Limb (tissue), 2 donors: ENCODE measurements around the gene NAV2.
"Not testable (repeated sequence)": the region's sequence is repeated elsewhere in the genome, so short reads cannot be mapped to it uniquely, and the experiment has no call there.

Experiments used
- DNase-seq, 2 donors: peaks; one replicate each; pipeline ENCODE4 v3.0.0-alpha.2; 2016; ENCODE audit errors: extremely low spot score in 2 of 2

NAV2 gene

DNA sequence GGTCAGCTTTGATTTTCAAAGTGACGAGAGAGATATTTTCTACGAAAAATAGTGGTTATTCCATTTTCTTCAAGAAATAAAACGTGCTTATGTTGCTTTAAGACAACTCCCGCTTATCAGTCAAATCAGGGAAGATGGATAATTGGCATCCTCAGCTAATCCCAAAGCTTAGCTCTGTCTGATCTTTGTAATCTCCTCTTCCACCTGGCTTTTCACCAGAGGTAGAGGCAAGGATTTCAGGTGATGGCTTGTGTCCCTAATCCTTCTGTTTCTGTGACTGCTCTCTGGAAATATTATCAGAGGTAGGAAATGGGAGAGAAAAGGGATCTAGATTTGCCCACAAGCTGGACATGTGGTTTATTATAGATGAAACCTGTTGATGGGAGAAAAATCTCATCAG lies 368.7 kb downstream of the NAV2 start:
- DNase-seq = no peak

DNA sequence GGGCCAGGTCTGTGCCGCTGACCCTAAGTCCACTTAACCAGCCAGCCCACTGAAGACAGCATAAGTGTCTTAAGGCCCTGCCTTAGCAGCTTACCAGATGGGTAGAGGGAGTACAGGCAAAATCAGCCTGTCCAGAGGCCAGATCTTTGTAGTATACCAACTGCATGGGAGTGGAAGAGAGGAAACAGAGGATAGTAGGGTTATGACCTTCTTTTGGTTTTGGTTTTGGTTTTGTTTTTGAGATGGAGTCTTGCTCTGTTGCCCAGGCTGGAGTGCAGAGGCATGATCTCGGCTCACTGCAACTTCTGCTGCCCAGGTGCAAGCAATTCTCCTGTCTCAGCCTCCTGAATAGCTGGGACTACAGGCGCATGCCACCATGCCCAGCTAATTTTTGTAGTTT lies 371.2 kb downstream of the NAV2 start:
- DNase-seq = not testable (repeated sequence)

DNA sequence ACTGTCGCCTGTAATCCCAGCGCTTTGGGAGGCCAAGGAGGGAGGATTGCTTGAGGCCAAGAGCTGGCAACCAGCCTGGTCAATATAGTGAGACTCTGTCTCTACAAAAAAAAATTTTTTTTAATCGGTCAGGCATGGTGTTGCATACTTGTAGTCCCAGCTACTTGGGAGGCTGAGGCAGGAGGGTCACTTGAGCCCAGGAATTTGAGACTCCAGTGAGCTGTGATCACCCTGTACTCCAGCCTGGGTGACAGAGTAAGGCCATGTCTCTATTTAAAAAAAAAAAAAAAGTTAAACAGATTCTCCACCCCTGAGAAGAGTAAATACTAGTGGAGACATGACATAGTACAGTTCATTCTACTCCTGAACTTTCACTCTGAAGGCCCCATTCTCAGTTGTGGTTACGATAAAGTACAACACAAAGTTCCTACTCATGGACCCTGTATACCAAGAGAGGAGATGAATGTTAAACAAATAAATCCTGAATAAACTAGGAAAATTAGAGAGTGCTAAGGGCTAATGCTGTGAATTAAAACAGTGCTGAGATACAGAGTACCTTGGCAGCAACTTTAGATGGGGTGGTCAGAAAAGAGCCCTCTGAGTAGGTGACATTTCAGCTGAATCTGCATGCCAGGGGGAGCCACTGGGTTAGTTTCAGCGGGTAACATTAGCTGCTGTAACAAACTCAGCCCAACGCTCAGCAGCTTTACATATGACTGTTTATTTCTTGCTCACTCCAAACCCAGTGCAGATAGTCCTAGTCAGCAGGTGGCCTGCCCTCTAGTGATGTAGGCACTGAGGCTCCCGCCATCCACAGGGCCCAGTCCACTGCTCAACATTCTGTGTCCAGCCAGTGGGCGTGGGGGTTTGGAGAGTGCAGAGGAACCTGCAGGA lies 372.5 kb downstream of the NAV2 start:
- no peak for DNase-seq

DNA sequence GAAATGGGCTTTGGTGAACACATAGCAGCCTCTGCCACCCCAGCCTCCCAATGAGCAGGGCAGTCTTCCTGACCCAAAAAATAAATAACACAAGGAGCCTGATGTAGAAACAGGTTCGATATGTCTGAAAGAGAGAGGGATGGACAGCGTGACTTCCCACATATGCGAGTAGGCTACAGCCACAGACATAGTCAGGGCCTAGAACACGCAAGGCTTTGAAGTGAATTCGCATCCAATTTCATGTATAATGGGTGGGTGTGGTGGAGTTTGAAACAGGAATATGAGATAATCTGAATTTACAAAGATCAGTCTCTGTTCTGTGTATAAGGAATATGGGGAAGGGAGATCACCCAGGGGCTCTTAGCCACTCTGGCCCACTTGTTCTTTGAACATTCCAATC lies 373.3 kb downstream of the NAV2 start:
- no peak for DNase-seq

DNA sequence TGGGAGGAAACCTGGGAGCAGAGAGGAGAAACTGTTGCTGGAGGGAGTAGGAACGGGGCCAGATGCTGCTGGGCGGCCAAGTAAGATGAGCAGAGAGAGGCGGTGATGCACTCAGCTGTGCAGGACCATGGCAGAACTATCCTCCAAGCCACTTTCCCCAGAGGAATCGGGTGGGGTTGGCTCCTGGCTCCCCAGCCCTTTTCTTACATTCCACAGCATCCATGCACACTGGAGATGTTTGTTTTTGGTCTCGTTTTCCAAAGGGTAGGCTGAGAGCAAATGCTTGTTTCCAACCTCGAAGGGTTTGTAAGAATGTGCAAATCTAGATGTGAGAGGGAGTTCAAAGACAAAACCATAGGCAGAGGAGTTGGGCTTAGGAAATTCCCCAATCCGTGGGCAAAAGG lies 374.5 kb downstream of the NAV2 start:
- no peak for DNase-seq

DNA sequence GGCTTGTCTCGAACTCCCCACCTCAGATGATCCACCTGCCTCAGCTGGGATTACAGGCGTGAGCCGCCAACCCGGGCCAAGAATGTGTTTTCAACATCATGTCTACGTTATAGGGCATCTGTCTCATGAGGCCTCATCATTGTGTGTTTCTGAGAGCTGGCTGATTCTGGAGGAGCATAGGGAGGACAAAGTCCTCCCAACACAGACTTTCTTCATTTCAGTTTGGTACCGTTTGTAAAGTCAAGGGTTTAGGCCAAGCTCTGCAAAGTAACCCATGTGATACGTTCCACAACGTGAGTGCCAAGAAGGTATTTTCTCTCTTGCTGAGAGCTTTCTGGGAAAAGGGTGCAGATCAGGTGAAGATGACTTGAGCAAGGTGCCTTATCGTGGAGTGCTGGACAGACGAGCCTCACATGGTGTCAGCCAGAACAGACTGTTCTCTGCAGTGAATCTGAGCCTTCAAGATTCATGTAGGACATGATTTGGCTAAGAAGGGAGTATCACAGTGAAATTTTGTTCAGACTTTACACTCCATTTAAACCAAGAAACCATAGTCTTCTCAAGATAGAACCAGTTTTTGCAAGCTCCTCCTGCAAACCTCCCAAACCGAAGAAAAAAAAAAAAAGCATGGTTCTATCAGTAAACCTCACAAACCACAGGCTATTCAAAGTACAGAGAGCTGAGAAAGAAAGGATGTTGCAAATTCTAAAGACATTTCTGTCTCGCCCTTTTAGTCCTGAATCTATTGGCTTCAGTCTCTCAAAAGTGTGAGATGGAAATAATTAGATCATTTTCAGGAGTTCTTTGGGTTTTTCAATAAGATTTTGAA lies 376.0 kb downstream of the NAV2 start:
- DNase-seq = no peak

DNA sequence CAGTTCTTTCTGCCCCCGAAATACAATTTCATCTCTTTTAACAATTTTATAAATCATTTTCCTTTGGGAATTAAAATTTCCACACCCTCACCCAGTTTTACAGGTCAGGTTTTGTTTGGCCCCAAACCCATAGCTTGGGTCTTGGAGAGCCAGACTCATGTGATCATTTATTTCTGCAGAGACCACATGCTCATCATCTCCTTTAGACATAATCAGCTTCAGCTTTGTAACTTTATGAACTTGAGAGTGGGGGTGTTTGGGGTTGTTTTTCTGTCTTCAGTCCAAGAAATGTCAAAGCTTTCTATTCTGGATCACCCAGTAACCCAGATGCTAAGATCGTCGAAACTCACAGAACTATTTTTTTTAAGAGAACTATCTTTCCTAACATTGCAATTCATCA lies 376.7 kb downstream of the NAV2 start:
- DNase-seq = no peak

DNA sequence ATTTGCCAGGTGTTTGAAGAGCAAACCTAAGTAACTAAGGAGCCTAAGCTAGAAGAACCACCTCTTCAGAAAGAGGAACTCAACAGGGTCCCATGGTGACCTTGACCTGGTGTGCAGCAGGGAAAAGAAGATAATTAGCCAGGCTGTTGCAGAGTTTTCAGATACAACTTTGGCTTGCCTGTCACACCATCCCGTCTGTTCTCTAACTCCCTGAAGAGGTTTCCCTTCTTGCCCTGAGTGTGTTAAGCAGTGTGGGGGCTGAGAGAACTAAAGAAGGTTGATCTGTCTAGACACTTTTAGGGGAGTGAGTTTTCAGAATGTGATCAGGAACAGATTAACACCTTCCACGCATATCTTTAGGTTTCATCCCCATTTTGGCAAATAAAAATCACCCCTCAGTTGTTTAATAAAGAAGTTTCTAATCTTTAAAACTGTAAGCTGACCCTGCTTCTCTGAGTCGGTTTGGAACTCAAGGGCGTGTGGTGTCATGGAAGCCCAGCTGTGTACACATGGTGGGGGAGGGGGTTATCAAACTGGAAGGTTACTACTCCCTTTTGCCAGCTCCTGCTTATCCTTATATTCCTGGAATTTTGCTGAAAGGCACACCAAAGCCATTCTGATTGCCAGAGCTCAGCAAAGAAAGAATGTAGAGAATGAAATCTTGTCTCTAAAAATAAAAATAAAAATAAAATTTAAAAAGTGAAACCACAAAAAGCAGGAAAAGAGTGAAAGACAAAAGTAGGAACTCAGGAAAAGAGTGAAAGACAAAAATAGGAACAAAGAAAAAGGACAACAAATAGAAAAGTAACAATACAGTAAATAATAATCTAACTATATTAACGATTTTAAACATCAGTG lies 377.4 kb downstream of the NAV2 start:
- DNase-seq = no peak

DNA sequence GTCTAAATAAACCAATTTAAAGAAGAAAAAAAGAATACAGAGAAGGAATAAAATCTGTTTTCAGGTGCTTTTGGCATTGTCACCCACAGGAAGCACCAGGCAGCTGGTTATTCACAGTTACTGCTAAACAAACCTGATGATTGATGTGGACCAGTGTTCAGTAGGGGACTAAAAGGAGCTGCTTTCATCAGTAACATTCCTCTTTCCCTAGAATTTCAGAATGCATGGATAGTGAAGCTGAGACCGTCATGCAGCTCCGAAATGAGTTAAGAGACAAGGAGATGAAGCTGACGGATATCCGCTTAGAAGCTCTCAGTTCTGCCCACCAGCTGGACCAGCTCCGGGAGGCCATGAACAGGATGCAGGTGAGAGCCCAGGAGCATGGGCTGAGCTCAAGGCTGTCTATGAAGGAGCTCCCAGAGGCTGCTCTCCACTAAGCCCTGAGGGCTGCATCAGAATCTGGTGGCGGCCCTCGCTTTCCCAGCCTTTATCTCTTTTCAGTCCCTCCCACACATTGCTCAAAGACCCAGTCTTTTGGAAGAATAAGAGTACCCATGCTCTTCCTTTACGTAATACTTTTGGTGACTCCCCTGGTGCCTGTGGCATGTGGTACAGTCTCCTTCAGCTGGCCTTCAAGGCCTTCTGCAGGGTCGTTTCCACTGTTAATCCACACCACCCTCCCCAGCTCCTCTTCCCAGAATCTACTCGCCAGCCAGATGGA lies 378.2 kb downstream of the NAV2 start:
- DNase-seq = no peak

DNA sequence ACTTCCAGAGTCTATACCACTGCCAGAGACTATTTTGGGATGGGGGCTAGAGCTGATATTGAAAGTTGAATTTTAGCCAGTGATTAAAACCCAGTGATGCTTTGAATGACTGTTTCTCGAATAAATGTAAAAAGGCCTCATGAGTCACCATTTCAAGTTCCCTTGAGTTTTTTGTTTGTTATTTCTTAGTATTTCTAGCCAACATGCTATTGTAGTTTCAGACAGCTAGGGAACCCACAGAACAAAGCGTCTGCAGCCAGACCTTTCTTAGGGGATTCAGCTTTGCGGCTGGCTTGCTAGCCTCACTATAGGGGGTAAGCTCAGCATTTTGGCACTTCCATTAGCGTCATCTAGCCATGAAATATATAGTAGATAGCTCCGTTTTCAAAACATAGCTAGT lies 381.1 kb downstream of the NAV2 start:
- no peak for DNase-seq

DNA sequence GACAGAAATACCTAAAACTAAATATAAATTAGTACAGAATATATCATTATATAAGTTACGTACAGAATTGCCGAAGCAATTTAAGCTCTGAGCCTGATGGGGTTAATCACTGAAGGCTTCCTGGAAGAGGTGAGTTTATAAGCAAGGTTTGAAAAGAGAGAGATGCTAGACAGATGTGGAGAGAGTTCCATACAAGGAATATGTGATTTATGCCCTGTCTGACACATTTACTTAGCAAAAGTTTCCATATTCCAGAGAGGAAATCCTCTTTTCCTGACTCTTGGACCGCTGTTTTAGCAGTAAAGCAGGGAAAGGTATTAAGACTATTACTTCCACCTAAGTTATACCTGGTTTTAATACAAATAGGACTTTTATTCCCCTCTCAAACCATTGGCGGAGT lies 382.6 kb downstream of the NAV2 start:
- DNase-seq = no peak

DNA sequence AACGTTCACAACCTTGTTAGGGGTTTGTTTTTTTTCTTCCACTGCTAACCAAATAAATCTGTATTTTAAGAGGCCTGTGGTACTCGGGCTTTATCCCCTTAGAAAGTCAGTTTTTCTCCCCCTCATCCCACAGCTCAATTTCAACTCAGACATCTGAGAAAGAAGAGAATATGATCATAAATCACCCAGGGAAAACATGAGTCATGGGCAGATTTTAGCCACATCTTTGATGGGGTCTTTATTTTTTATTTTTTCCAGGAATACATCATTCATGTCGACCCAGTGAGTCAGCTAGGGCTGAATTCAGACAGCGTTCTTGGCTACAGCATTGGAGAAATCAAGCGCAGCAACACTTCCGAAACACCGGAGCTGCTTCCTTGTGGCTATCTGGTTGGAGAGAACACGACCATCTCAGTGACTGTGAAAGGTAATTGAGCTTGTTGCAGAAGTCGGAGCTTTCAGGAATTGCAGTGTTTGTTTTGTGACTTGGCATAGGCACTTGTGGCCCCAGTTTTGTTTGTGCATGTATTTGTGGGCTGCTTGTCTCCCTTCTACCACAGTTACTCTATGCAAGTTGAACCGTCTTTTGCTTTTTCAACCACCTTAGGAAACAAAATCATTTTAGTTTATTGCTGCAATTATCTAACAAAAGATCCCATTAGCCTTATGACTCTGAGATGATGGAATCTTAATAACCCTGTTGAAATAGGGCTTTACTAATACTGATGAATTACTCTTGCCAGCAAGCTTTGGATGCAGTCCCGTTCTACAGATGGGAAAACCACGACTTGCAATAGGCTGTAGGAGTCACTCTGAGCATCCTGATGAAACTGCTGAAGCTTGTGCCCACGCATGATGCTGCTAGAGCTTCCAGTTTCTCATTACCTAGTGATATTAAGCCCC lies 384.9 kb downstream of the NAV2 start:
- DNase-seq = no peak

DNA sequence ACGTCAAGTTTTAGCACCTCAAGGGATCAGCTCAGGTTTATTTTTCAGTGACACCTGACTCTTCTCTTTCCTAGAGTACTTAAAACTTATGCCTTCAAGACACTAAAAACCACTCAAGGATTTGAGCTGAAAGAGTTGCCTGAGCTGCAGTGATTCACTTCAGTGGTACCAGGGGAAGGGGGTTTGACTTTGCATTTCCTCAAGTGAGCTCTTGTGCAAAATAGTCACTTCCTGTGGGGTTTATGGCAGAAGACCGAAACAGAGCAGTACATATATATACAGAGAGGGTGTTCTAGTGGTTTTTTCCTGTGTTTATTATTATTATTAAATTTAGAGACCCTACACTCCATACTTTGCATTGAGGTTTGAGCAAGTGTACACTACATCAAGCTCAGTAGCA lies 386.9 kb downstream of the NAV2 start:
- DNase-seq = no peak

DNA sequence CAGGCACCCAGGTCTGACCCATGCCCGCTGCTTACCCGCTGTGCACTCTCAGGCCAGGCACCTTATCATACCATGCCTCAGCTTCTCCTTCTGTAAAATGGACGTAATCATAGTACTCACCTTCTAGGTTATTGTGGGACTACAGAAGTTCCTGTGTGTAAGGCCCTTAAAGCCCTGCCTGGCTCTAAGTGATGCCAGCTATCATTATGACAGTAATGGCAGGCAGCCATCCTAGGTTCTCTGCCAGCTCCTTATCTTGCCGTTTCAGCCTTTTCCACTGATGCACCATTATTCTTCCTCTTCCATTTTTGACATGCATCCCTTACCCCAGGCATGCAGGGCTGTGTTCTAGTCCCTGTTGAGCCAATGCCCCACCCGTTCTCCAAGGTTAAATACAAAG lies 389.8 kb downstream of the NAV2 start:
- DNase-seq = no peak

DNA sequence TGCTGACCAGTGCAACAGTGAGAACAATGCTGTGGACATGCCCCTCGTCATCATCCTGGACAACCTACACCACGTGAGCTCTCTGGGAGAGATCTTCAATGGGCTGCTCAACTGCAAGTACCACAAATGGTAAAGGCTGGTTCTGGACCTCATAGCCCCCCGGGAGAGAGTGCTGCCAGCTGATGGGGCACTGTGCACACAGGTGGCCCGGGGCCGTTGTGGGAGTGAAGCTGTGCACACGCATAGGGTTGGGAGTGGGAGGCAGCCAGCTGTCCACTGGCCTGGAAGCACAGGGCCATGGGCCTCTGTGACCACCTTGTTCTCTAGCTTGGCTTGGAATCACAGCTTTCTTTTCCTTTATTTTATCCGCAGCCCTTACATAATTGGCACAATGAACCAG lies 390.6 kb downstream of the NAV2 start:
- DNase-seq = no peak

DNA sequence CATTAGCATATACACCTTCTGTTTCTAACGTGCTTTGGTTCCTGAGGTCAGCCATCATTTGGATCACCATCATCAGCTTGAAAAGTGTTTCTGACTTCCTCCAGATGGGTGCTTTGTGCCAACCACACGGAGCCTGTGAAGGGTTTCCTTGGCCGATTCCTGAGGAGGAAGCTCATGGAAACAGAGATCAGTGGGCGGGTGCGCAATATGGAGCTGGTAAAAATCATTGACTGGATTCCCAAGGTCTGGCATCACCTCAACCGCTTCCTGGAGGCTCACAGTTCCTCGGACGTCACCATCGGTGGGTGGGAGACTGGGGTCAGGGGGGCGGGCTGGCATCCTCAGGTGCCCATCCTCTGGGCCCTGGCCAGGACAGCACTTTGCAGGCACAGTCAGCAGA lies 392.8 kb downstream of the NAV2 start:
- DNase-seq = no peak

DNA sequence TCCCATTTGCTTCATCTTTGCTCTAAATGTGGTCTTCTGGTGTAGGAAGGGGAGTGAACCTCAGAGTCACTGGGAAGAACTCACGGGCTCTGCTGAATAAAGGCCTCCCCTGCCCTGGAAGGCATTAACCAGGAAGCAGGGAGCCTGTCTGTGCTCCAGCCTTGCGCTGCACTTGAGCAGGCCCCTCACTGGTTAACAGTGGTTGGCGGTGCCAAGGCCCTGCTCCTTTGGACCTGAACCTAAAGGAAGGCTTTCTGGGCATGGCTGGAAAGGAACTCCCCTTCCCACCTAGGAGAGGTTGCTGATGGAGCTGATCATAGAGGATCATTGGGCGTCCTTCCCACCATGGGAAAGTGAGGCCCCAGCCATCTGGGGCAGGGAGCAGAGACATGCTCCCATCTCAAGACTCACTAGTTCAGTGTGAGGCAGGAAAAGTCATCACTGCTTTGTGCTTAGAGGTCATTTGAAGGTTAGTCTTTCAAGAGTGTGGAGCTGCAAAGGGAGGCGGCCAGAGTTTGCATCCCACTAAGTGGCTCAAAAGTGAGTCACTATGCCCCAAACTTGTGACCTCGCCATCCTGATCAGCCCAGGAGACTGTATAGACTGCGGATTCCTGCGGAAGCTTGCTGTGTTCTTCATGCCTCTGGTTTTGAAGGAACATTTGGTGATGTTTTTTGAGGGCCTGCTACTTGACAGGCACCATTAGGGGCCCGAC lies 397.3 kb downstream of the NAV2 start:
- no peak for DNase-seq

DNA sequence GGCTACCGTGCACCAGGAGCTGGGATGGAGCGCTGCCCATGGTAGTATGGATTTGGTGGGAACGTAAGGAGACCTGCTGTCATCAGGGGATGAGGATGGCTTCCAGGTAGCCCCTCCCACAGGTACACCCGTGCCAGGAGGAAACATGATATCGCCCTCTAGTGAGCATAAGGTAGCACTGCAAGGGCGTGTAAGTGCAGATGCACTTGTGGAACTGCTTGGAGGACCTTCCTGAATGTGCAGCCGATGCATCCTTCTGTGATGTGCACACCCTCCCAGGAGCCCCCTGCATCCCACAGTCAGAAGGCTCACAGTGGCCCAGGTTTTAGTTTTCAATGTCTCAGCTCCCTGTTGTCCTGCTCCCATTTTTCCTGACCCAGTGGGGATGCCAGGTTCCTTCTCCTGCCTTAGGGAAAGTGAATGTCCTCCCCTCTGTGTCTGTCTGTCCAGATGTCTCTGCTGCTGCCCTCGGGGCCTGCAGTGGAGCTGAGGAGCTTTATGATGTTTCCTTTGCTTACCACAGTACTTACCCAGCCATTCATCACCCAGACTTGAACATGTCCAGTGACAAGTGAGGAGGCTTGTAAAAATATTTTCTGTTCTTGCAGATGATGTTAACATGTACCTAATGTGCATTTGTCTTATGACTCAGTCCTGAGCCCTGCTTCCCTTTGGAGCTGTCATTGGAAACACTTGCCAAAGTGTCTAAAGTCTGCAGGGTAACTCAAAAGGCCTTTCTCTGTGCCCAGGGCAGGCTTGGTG lies 398.5 kb downstream of the NAV2 start:
- peak in 1 of 2 donors; percentile 51 for DNase-seq

DNA sequence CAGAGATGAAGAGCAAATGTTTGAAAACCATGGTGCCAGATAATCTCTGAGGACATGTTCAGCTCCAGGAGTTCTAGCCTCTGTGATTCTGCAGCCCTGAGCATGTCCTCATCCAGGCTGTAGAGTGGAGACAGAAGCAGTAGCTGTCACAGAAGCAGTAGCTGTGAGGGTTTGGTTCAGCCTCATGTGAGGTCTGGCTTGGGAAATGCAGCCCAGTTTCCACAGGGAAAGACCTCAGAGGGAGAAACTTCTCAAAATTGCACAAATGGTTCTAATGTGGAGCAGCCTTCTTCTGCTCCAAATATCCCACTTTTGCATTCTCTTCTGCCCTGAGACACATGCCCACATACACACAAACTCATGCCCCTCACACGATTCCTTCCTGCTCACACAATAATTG lies 399.2 kb downstream of the NAV2 start:
- DNase-seq = no peak
